Measurements from ENCODE around the gene UNCX.

DNA sequence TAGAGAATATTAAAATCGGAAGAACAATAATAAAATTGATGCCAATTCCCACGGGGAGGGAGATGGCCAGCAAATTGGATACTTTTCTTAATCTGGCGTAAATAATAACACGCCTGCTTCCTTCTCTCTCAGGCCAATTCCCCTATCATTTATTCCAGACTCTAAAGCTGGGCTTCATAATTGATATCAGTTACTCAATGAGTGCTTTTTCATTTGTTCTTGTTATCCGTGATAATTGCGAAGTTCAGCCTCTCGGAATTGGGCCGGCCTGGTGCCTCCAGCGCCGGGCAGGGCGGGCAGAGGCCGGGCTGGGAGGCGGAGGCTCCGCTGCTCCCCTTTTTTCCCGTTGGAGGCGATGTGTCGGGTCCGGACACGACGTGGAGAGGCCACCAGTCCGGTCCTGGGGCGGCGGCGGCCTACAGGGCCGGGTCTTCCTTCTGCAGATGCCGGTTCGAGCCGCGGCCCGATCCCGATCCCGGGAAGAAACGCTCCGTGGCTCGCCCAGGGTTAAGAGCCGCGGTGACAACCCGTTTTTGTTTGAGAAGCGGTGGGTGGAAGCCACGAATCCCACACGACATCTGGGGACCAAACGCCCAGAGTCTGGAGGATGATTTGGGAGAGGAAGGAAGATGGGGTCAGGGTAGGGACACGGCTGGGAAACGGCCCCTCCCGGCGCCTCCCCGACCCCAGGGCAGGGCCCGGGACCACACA lies 13.6 kb downstream of the UNCX start:
- TF ChIP-seq, protein P1, sequence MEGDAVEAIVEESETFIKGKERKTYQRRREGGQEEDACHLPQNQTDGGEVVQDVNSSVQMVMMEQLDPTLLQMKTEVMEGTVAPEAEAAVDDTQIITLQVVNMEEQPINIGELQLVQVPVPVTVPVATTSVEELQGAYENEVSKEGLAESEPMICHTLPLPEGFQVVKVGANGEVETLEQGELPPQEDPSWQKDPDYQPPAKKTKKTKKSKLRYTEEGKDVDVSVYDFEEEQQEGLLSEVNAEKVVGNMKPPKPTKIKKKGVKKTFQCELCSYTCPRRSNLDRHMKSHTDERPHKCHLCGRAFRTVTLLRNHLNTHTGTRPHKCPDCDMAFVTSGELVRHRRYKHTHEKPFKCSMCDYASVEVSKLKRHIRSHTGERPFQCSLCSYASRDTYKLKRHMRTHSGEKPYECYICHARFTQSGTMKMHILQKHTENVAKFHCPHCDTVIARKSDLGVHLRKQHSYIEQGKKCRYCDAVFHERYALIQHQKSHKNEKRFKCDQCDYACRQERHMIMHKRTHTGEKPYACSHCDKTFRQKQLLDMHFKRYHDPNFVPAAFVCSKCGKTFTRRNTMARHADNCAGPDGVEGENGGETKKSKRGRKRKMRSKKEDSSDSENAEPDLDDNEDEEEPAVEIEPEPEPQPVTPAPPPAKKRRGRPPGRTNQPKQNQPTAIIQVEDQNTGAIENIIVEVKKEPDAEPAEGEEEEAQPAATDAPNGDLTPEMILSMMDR (IDR thresholded peaks at IDR 0.05; ENCODE audit: insufficient read depth, low read length, poor library complexity, severe bottlenecking), result no peak
- TF ChIP-seq EZH2phosphoT487 (conservative IDR thresholded peaks at IDR 0.05; ENCODE audit: low read length), result no peak
